H9 (cell line): ENCODE measurements around the gene ZFAND3. TPM values are rescaled to one million over a fixed set of nuclear protein-coding genes. Genes with fewer than 3 reads are reported as not detected.

ENCODE experiments used
- DNase-seq: peaks from one replicate; pipeline ENCODE4 v3.0.0-alpha.2; 2017
- H2AFZ ChIP-seq: one replicate; pipeline ENCODE4 v1.6.1; 2013; ENCODE audit warnings: mild to moderate bottlenecking, low read length, control low read depth, moderate library complexity
- H2AK5ac ChIP-seq: 2 replicates; pipeline ENCODE4 v1.6.1; 2013; ENCODE audit warnings: low read length, control low read depth, mixed read lengths; ENCODE audit not compliant: insufficient read length
- H2BK120ac ChIP-seq: one replicate; pipeline ENCODE4 v1.6.1; 2013; ENCODE audit warnings: low read depth, mild to moderate bottlenecking, low read length, control low read depth, inconsistent platforms; ENCODE audit not compliant: poor library complexity, severe bottlenecking
- H2BK12ac ChIP-seq: 2 replicates; pipeline ENCODE4 v1.6.1; 2013; ENCODE audit warnings: low read length, control low read depth, mixed read lengths, low read depth; ENCODE audit not compliant: insufficient read length
- H2BK15ac ChIP-seq: 2 replicates; pipeline ENCODE4 v1.6.1; 2013; ENCODE audit warnings: low read depth, low read length, control low read depth
- H2BK20ac ChIP-seq: one replicate; pipeline ENCODE4 v1.6.1; 2013; ENCODE audit warnings: low read depth, mild to moderate bottlenecking, low read length, control low read depth, inconsistent platforms; ENCODE audit not compliant: poor library complexity, severe bottlenecking
- H2BK5ac ChIP-seq: 2 replicates; pipeline ENCODE4 v1.6.1; 2013; ENCODE audit warnings: low read length, control low read depth, mixed read lengths; ENCODE audit not compliant: insufficient read length
- H3K14ac ChIP-seq: 2 replicates; pipeline ENCODE4 v1.6.1; 2013; ENCODE audit warnings: low read length, control low read depth; ENCODE audit not compliant: insufficient read depth
- H3K18ac ChIP-seq: 2 replicates; pipeline ENCODE4 v1.6.1; 2013; ENCODE audit warnings: low read depth, mild to moderate bottlenecking, mixed read lengths, low read length, control low read depth; ENCODE audit not compliant: insufficient read length
- H3K23ac ChIP-seq: 2 replicates; pipeline ENCODE4 v1.6.1; 2013; ENCODE audit warnings: low read length, control low read depth, mixed read lengths, low read depth; ENCODE audit not compliant: insufficient read length
- H3K23me2 ChIP-seq: 2 replicates; pipeline ENCODE4 v1.6.1; 2013; ENCODE audit warnings: low read depth, mild to moderate bottlenecking, mixed read lengths, low read length, control low read depth; ENCODE audit not compliant: insufficient read length, poor library complexity, severe bottlenecking
- H3K27ac ChIP-seq: 2 replicates; pipeline ENCODE4 v1.5.1; 2013; ENCODE audit warnings: low read length, control low read depth, mixed read lengths, low read depth; ENCODE audit not compliant: insufficient read length
- H3K27me3 ChIP-seq: 2 replicates; pipeline ENCODE4 v1.6.1; 2013; ENCODE audit warnings: low read length, control low read depth, inconsistent platforms; ENCODE audit not compliant: insufficient read depth
- H3K4ac ChIP-seq: 2 replicates; pipeline ENCODE4 v1.6.1; 2013; ENCODE audit warnings: low read depth, mild to moderate bottlenecking, control low read depth, inconsistent platforms, low read length, moderate library complexity
- H3K4me1 ChIP-seq: 2 replicates; pipeline ENCODE4 v1.6.1; 2013; ENCODE audit warnings: low read length, control low read depth, inconsistent platforms; ENCODE audit not compliant: insufficient read depth
- H3K4me2 ChIP-seq: 2 replicates; pipeline ENCODE4 v1.6.1; 2013; ENCODE audit warnings: low read length, control low read depth, mixed read lengths; ENCODE audit not compliant: insufficient read length, insufficient read depth
- H3K56ac ChIP-seq: 2 replicates; pipeline ENCODE4 v1.6.1; 2013; ENCODE audit warnings: low read depth, mild to moderate bottlenecking, mixed read lengths, low read length, control low read depth; ENCODE audit not compliant: insufficient read length
- H3K79me1 ChIP-seq: 2 replicates; pipeline ENCODE4 v1.6.1; 2013; ENCODE audit warnings: low read depth, mild to moderate bottlenecking, moderate library complexity, low read length, control low read depth, inconsistent platforms; ENCODE audit not compliant: insufficient read depth, poor library complexity, severe bottlenecking
- H3K79me2 ChIP-seq: 2 replicates; pipeline ENCODE4 v1.6.1; 2013; ENCODE audit warnings: low read length, control low read depth, inconsistent platforms; ENCODE audit not compliant: insufficient read depth
- H3K9ac ChIP-seq: 2 replicates; pipeline ENCODE4 v1.6.1; 2013; ENCODE audit warnings: low read length, control low read depth, mixed read lengths; ENCODE audit not compliant: insufficient read length; ENCODE audit errors: extremely low read depth
- H3K9me3 ChIP-seq: one replicate; pipeline ENCODE4 v1.6.1; 2013; ENCODE audit warnings: low read depth, low read length, inconsistent platforms; ENCODE audit not compliant: control insufficient read depth
- H3T11ph ChIP-seq: one replicate; pipeline ENCODE4 v1.6.1; 2013; ENCODE audit warnings: mild to moderate bottlenecking, low read length, control low read depth, inconsistent platforms
- H4K20me1 ChIP-seq: one replicate; pipeline ENCODE4 v1.6.1; 2013; ENCODE audit not compliant: control insufficient read depth, insufficient read length, insufficient read depth
- H4K5ac ChIP-seq: 2 replicates; pipeline ENCODE4 v1.6.1; 2013; ENCODE audit warnings: low read depth, mild to moderate bottlenecking, mixed read lengths, low read length, control low read depth; ENCODE audit not compliant: insufficient read length
- H4K8ac ChIP-seq: replicated peaks from 2 replicates; pipeline ENCODE4 v1.6.1; 2013; ENCODE audit warnings: low read length, control low read depth, mixed read lengths, low read depth; ENCODE audit not compliant: insufficient read length
- H4K91ac ChIP-seq: 2 replicates; pipeline ENCODE4 v1.6.1; 2013; ENCODE audit warnings: low read depth, mild to moderate bottlenecking, moderate library complexity, mixed read lengths, low read length, control low read depth; ENCODE audit not compliant: insufficient read length
- H3K27ac Mint-ChIP-seq, 3 experiments: 2 replicates in 2 of 3; 3 replicates in 1 of 3; pipeline ENCODE4 v1.8.0; 2020 to 2021; ENCODE audit warnings: mixed read lengths in 3 of 3, mild to moderate bottlenecking in 1 of 3, moderate library complexity in 1 of 3
- H3K27me3 Mint-ChIP-seq: 2 replicates; pipeline ENCODE4 v1.8.0; 2021; ENCODE audit warnings: low read depth, mild to moderate bottlenecking, moderate library complexity, mixed read lengths
- H3K36me3 Mint-ChIP-seq, 3 experiments: 2 replicates in 2 of 3; 3 replicates in 1 of 3; pipeline ENCODE4 v1.8.0; 2020 to 2021; ENCODE audit warnings: low read depth in 3 of 3, mixed read lengths in 3 of 3; ENCODE audit not compliant: insufficient read depth in 1 of 3
- H3K4me1 Mint-ChIP-seq, 2 experiments: 2 replicates each; pipeline ENCODE4 v1.8.0; 2020; ENCODE audit warnings: mixed read lengths in 2 of 2
- H3K4me3 Mint-ChIP-seq, 2 experiments: 2 replicates in 1 of 2; 3 replicates in 1 of 2; pipeline ENCODE4 v1.8.0; 2020 to 2021; ENCODE audit warnings: mild to moderate bottlenecking in 2 of 2, mixed read lengths in 2 of 2, moderate library complexity in 1 of 2
- H3K9me3 Mint-ChIP-seq, 2 experiments: 2 replicates in 1 of 2; 3 replicates in 1 of 2; pipeline ENCODE4 v1.8.0; 2020; ENCODE audit warnings: mild to moderate bottlenecking in 2 of 2, mixed read lengths in 2 of 2, moderate library complexity in 1 of 2
- WGBS: extraction: QIAGEN DNeasy Blood & Tissue Kit; methylation state at CpG from one replicate; pipeline ENCODE4 v1.1.7; 2013; ENCODE audit warnings: missing lambda C conversion rate, low lambda C conversion rate, mixed read lengths; ENCODE audit not compliant: insufficient read length; ENCODE audit errors: extremely low coverage; 5-methylcytosine and 5-hydroxymethylcytosine counted together
- total RNA-seq: library from RNA; stranded (reverse); gene quantifications from 2 replicates; pipeline ENCODE4 v1.2.1, GENCODE V29; 2021
- TF ChIP-seq, protein P1 (sequence below): fragments of 200-600 bp; sonication (generic); conservative IDR thresholded peaks from 3 replicates; pipeline ENCODE4 v1.8.0; 2021; ENCODE audit warnings: antibody characterized with exemption, mild to moderate bottlenecking

Gene ZFAND3
- total RNA-seq, 1 experiment from 2014 or later: 57.7 TPM

- H3K56ac ChIP-seq: no peak overlapping the region
- H3K4me2 ChIP-seq: no peak overlapping the region
- no peak overlapping the region for H4K8ac ChIP-seq
- H3K27ac Mint-ChIP-seq: no peak overlapping the region
- DNase-seq: no peak
- H3K9ac ChIP-seq: no peak overlapping the region
- WGBS: no CpG with 5 or more reads among the region's 5 CpGs
- H3K9me3 Mint-ChIP-seq: no peaks in the 10 kb centered on the region
- H3K27me3 Mint-ChIP-seq: no peaks in the 10 kb centered on the region
- H2BK5ac ChIP-seq: no peak overlapping the region
- H3K27me3 ChIP-seq: no peaks in the 10 kb centered on the region
- H2BK15ac ChIP-seq: no peak overlapping the region
- no peak overlapping the region for H3K18ac ChIP-seq
- TF ChIP-seq, protein P1, sequence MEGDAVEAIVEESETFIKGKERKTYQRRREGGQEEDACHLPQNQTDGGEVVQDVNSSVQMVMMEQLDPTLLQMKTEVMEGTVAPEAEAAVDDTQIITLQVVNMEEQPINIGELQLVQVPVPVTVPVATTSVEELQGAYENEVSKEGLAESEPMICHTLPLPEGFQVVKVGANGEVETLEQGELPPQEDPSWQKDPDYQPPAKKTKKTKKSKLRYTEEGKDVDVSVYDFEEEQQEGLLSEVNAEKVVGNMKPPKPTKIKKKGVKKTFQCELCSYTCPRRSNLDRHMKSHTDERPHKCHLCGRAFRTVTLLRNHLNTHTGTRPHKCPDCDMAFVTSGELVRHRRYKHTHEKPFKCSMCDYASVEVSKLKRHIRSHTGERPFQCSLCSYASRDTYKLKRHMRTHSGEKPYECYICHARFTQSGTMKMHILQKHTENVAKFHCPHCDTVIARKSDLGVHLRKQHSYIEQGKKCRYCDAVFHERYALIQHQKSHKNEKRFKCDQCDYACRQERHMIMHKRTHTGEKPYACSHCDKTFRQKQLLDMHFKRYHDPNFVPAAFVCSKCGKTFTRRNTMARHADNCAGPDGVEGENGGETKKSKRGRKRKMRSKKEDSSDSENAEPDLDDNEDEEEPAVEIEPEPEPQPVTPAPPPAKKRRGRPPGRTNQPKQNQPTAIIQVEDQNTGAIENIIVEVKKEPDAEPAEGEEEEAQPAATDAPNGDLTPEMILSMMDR: no peak
- H3K27ac ChIP-seq: no peak overlapping the region
- H4K5ac ChIP-seq: no peak overlapping the region
- peaks cover 4 to 8% of the 10 kb centered on the region in 2 experiments for H3K4me1 Mint-ChIP-seq
- no peak overlapping the region for H2BK120ac ChIP-seq
- no peaks in the 10 kb centered on the region; the same call in 1 of the 2 replicates for H3K79me2 ChIP-seq
- no peak overlapping the region for H3K23ac ChIP-seq
- no peak overlapping the region for H2BK20ac ChIP-seq
- H2AK5ac ChIP-seq: no peak overlapping the region
- no peak overlapping the region for H3K14ac ChIP-seq
- H3K36me3 Mint-ChIP-seq: peaks cover 0 to 4% (median 0%) of the 10 kb centered on the region in 3 experiments; a peak in 2 of 7 replicates
- H3K4me3 Mint-ChIP-seq: no peak overlapping the region
- H3K4me1 ChIP-seq: no peaks in the 10 kb centered on the region
- no peak overlapping the region for H3T11ph ChIP-seq
- H3K4ac ChIP-seq: no peak overlapping the region
- H2AFZ ChIP-seq: no peak overlapping the region
- H3K23me2 ChIP-seq: no peaks in the 10 kb centered on the region
- no peak overlapping the region for H4K91ac ChIP-seq
- H3K9me3 ChIP-seq: no peaks in the 10 kb centered on the region
- H2BK12ac ChIP-seq: no peak overlapping the region
- no peaks in the 10 kb centered on the region for H4K20me1 ChIP-seq
- H3K79me1 ChIP-seq: peaks cover 1% of the 10 kb centered on the region
Observed at GRCh38 chr6:37934276-37934675, 114.7 kb downstream of the ZFAND3 start.
